Peyer's patch (tissue), 4 donors: ENCODE data around the gene MEF2A.

Source experiments
- POLR2A ChIP-seq, 2 donors: fragments of 450-650 bp; IDR thresholded peaks; one replicate each; pipeline ENCODE4 v1.5.1; 2017; ENCODE audit warnings: antibody characterized with exemption in 2 of 2, mild to moderate bottlenecking in 2 of 2, moderate library complexity in 2 of 2
- TF ChIP-seq, protein P1 (sequence below), 6 experiments: fragments of 450-650 bp in 4 of 6; fragments of 200-600 bp in 2 of 6; sonication (generic) in 1 of 6; IDR thresholded peaks; one replicate each; pipeline ENCODE4 v1.5.1; 2017 to 2019; ENCODE audit warnings: antibody characterized with exemption in 6 of 6, mild to moderate bottlenecking in 3 of 6, moderate library complexity in 1 of 6

DNA sequence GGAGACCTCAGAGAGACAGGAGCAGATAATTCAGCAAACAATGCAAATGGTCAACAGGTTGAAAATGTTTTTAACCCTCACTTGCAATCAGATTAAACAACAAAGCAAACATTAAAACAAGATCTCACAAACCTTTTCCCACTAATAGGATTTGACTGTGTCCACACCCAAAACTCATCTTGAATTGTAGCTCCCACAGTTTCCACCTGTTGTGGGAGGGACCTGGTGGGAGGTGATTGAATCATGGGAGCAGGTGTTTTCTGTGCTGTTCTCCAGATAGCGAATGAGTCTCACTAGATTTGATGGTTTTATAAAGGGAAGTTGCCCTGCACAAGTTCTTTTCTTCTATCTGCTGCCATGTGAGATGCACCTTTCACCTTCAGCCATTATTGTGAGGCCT is 168.8 kb downstream of the MEF2A start:
- TF ChIP-seq, protein P1, sequence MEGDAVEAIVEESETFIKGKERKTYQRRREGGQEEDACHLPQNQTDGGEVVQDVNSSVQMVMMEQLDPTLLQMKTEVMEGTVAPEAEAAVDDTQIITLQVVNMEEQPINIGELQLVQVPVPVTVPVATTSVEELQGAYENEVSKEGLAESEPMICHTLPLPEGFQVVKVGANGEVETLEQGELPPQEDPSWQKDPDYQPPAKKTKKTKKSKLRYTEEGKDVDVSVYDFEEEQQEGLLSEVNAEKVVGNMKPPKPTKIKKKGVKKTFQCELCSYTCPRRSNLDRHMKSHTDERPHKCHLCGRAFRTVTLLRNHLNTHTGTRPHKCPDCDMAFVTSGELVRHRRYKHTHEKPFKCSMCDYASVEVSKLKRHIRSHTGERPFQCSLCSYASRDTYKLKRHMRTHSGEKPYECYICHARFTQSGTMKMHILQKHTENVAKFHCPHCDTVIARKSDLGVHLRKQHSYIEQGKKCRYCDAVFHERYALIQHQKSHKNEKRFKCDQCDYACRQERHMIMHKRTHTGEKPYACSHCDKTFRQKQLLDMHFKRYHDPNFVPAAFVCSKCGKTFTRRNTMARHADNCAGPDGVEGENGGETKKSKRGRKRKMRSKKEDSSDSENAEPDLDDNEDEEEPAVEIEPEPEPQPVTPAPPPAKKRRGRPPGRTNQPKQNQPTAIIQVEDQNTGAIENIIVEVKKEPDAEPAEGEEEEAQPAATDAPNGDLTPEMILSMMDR (IDR thresholded peaks at IDR 0.05), result no peak
- no peak for TF ChIP-seq POLR2A (IDR thresholded peaks at IDR 0.05)
